GM10266 (cell line): Measurements from ENCODE around the gene OCIAD1.

Source experiments
- DNase-seq: peaks from one replicate; pipeline ENCODE4 v3.0.0; 2012; ENCODE audit errors: extremely low spot score
- CTCF ChIP-seq: IDR thresholded peaks from 2 replicates; pipeline ENCODE4 v1.5.1; 2012; ENCODE audit warnings: mild to moderate bottlenecking, low read depth; ENCODE audit not compliant: control insufficient read depth, insufficient read depth; ENCODE audit errors: missing control alignments

The OCIAD1 gene

DNA sequence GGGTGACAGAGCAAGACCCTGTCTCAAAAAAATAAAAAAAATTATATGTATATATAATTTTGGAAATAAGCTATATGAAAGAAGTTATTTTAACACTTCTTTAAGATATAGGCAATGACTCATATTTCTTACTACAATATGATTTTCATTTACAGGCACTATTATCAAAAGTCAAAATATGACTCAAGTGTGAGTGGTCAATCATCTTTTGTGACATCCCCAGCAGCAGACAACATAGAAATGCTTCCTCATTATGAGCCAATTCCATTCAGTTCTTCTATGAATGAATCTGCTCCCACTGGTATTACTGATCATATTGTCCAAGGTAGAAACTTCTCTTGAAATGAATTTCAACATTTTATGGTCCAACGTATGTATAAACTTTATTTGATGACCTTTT is 20.8 kb downstream of the OCIAD1 start:
- no peak for TF ChIP-seq CTCF
- no peak for DNase-seq

DNA sequence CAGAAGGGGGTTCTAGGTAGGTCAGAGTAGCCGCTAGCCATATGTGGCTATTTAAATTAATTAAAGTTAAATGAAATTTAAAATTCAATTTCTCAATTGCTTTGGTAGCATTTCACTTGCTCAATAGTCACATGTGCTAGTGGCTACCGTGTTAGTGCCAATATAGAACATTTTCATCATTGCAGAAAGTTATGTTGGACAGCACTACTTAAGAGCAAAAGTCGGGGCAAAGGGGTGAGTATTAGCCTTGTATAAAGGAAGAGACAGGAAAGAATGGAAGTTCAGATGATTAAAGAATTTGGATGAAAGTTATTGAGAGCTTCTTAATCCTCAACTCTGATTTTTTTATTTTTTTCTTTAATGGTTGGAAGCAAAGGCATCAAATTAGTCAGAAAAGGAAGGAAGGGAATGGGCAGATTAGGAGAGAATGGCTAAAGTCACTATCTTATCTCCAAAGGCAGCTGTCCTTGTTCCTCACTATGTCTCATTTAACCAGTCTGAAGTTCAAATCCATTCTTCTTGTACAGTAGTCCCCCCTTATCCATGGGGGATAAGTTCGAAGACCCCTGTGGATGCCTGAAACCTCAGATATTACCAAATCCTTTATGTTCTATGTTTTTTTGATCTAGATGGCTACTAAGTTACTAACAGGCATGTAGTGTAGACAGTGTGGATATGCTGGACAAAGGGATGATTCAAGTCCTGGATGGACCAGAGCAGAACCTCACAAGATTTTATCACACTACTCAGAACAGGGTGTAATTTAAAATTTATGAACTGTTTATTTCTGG is 22.9 kb downstream of the OCIAD1 start:
- TF ChIP-seq CTCF = no peak
- DNase-seq = no peak

DNA sequence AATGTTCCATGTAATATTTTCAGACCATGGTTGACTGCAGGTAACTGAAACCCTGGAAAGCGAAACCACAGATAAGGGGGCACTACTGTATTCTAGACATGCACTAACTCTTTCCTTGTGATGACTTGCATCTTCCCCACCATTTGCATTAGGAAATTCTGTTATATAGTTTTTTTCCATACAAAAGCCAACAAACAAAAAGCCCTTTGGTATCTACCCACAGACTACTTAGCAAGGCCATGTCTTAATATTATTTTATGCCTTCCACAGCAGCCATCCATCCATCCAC is 23.5 kb downstream of the OCIAD1 start:
- no peak for TF ChIP-seq CTCF
- no peak for DNase-seq

DNA sequence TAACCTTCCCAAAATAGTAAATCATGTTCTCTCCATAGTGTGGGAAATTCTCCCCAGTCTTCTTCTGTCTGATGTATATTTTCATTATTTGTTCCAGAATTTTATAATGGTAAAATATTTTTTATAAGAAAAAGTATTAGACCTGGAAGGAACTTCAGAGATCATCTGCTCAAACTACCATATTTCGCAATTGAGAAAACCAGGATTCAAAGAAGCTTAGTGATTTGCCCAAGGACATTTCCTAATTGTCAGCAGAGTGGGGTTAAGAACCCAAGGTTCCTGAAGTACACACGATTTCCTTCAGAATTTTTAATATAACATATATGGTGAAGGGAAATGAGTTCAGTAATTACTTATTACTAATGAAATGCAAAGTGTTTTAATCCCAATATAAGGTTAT is 24.1 kb downstream of the OCIAD1 start:
- no peak for DNase-seq
- TF ChIP-seq CTCF = no peak

DNA sequence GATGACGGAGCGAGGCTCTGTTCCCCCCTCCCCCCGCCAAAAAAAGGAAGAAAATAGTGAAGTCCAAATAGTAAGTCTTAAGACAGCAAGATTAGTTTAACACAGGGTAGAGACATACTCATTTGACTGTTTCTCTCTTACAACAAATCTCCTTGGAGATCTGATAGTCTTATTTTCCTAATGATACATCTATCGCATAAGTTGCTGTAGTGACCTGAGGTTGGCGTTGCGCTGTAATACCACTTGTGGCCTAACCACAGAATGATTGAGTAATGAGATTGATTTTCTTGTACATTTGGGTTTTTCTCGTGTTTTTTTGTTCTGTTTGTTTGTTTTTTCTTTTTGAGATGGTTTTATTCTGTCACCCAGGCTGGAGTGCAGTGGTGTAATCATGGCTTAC is 27.2 kb downstream of the OCIAD1 start:
- no peak for DNase-seq
- TF ChIP-seq CTCF = no peak

- TF ChIP-seq CTCF = no peak
- no peak for DNase-seq
Observed at GRCh38 chr4:48862038-48862437, 31.1 kb downstream of the OCIAD1 start.

DNA sequence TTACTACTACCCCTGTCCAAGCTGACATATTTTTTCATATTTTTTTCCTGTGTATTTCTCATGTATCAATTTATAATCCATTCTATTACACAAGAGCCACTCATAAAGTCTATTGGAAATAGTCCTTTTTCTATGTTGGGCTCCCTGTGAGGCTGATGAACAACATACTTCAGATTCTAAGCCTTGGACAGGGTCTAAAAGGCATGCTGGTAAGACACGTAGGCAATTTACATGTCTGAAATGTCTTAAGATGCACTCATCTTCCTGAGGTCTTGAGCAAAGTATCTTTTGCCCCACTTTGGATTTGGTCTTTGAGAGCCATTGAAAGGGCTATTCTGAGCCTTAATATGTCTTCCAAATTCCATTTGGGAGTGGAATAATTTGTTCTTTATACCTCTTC is 31.8 kb downstream of the OCIAD1 start:
- no peak for DNase-seq
- TF ChIP-seq CTCF = no peak
